Sigmoid colon (tissue), 4 donors: ENCODE measurements around the gene DDX5.
A peak's percentile ranks its signal among the peaks of the same experiment; 100 is the strongest.

Source experiments
- CTCF ChIP-seq, 4 experiments: fragments of 450-650 bp in 3 of 4; fragments of 200-600 bp in 1 of 4; IDR thresholded peaks; one replicate each; pipeline ENCODE4 v1.5.1; 2016 to 2019; ENCODE audit warnings: antibody characterized with exemption in 4 of 4, mild to moderate bottlenecking in 3 of 4, moderate library complexity in 2 of 4
- POLR2AphosphoS5 ChIP-seq, 4 donors: sonication (generic); formaldehyde crosslinking; IDR thresholded peaks; one replicate each; pipeline ENCODE4 v1.6.1; 2017; ENCODE audit warnings: antibody characterized with exemption in 4 of 4

- TF ChIP-seq CTCF (IDR thresholded peaks at IDR 0.05): no peak
- peak in 1 of 4 donors; percentile 3 for TF ChIP-seq POLR2AphosphoS5 (IDR thresholded peaks at IDR 0.05)
Measured at GRCh38 chr17:64500862-64501765, 5.0 kb downstream of the DDX5 start.
